Right cardiac atrium (tissue), 5 donors: Measurements from ENCODE around the gene ARID3B. TPM values are rescaled to one million over a fixed set of nuclear protein-coding genes. Genes with fewer than 3 reads are reported as not detected.
A peak's percentile ranks its signal among the peaks of the same experiment; 100 is the strongest.

Experiments used
- ATAC-seq, 2 donors: fragments of 200-7000 bp; cut with Tn5 transposase; one replicate each; pipeline versions ENCODE4 v1.8.0 to v1.9.1; 2020; ENCODE audit warnings: moderate library complexity in 2 of 2, mild to moderate bottlenecking in 1 of 2
- DNase-seq, 3 donors: peaks; one replicate each; pipeline ENCODE4 v3.0.0-alpha.2; 2020
- H3K27ac ChIP-seq: one replicate; pipeline ENCODE4 v1.5.1; 2013; ENCODE audit warnings: mild to moderate bottlenecking, low read length, control low read depth, moderate library complexity
- H3K27me3 ChIP-seq: one replicate; pipeline ENCODE4 v1.6.1; 2013; ENCODE audit not compliant: control insufficient read depth, insufficient read depth
- H3K4me1 ChIP-seq: one replicate; pipeline ENCODE4 v1.6.1; 2013; ENCODE audit warnings: low read length; ENCODE audit not compliant: control insufficient read depth, insufficient read depth
- H3K4me3 ChIP-seq: one replicate; pipeline ENCODE4 v1.5.1; 2013; ENCODE audit warnings: low read length, control low read depth
- H3K9me3 ChIP-seq: one replicate; pipeline ENCODE4 v1.6.1; 2013; ENCODE audit warnings: low read length; ENCODE audit not compliant: control insufficient read depth
- WGBS: extraction: QIAGEN DNeasy Blood & Tissue Kit; methylation state at CpG from one replicate; pipeline ENCODE4 v1.1.7; 2013; 5-methylcytosine and 5-hydroxymethylcytosine counted together
- intact Hi-C, 4 donors: fragments of 100-400 bp; cut with DNase I; formaldehyde crosslinking; loops; one replicate each; pipeline versions ENCODE4 v1.11.0 to v1.14.0; 2022 to 2023
- polyA plus RNA-seq: library from polyadenylated mRNA; stranded (reverse); fragments of 200-250 nt; gene quantifications from one replicate; pipeline ENCODE4 v1.2.3, GENCODE V29; 2013
- total RNA-seq, 4 donors: library from RNA; stranded (reverse); fragmentation: NEBNext Ultra II Directional; extraction: Animal tissue kit (Norgen Biotek cat#: 25700); gene quantifications; one replicate each; pipeline ENCODE4 v1.2.1, GENCODE V29; 2021
- donor health status: healthy with polysubstance abuse.
- donor health status: DM: no; HTN: yes; CAD: no.
- donor health status: DM: no; HTN: no; CAD: no.
- donor health status: DM: no; HTN: yes; CAD: no; lungs with severe emphysema.
- donor health status: DM: yes; HTN: yes; CAD: no.

ARID3B gene
- total and polyA plus RNA-seq, 5 donors = 2.1 to 3.8 (median 2.3) TPM

- ATAC-seq = no peak
- no peak overlapping the region for H3K4me3 ChIP-seq
- no peaks in the 10 kb centered on the region for H3K9me3 ChIP-seq
- no peak for DNase-seq
- intact Hi-C loops = no loop called here
- no peaks in the 10 kb centered on the region for H3K4me1 ChIP-seq
- H3K27ac ChIP-seq = no peak overlapping the region
- H3K27me3 ChIP-seq = no peaks in the 10 kb centered on the region
- WGBS = 87% methylated on average over 11 of the region's 11 CpGs
Observed at GRCh38 chr15:74603789-74604705, 63.0 kb downstream of the ARID3B start.

GRCh38 chr15:74604983-74605794 lies 64.2 kb downstream of the ARID3B start:
- H3K9me3 ChIP-seq = no peaks in the 10 kb centered on the region
- peak in 1 of 3 donors; percentile 43 for DNase-seq
- H3K4me1 ChIP-seq = peaks cover under 1% of the 10 kb centered on the region
- H3K4me3 ChIP-seq = no peak overlapping the region
- ATAC-seq = no peak
- intact Hi-C loops = no loop called here
- 69% methylated on average over 12 of the region's 12 CpGs for WGBS
- H3K27me3 ChIP-seq = no peaks in the 10 kb centered on the region
- no peak overlapping the region for H3K27ac ChIP-seq

- Histone ChIP-seq H3K9me3 (no peaks in the 10 kb centered on the region), H3K4me1 (peaks cover 6% of the 10 kb centered on the region), H3K4me3 (no peak overlapping the region), H3K27ac (no peak overlapping the region), H3K27me3 (no peaks in the 10 kb centered on the region)
- DNase-seq (no peak), ATAC-seq (no peak)
- WGBS = 85% methylated on average over 1 of the region's 1 CpG
- intact Hi-C loops = no loop called here
Observed at GRCh38 chr15:74605795-74606150, 64.8 kb downstream of the ARID3B start.

- Histone ChIP-seq H3K27ac (no peak overlapping the region), H3K27me3 (no peaks in the 10 kb centered on the region), H3K4me3 (no peak overlapping the region), H3K4me1 (peaks cover 6% of the 10 kb centered on the region), H3K9me3 (no peaks in the 10 kb centered on the region)
- 82% methylated on average over 3 of the region's 3 CpGs for WGBS
- intact Hi-C loops = no loop called here
- DNase-seq = peak in 1 of 3 donors; percentile 61
- ATAC-seq = no peak
Observed at GRCh38 chr15:74608786-74609185, 67.8 kb downstream of the ARID3B start.

GRCh38 chr15:74609938-74610301 lies 68.9 kb downstream of the ARID3B start:
- ATAC-seq = no peak
- WGBS = 80% methylated on average over 3 of the region's 3 CpGs
- intact Hi-C loops = loop anchor here in 3 of 4 donors (5.0 to 10.0 kb wide), 3 partner anchors 65 to 145 kb away; partner anchors contain the start of genes ARID3B (in 2 of the 3) and UBL7 (in 1 of the 3)

GRCh38 chr15:74610302-74610951 lies 69.4 kb downstream of the ARID3B start:
- H3K4me3 ChIP-seq = no peak overlapping the region
- intact Hi-C loops = loop anchor here in 3 of 4 donors (5.0 to 10.0 kb wide), 3 partner anchors 66 to 146 kb away; partner anchors contain the start of genes ARID3B (in 2 of the 3) and UBL7 (in 1 of the 3)
- H3K9me3 ChIP-seq = no peaks in the 10 kb centered on the region
- no peak for ATAC-seq
- 43% methylated on average over 7 of the region's 7 CpGs for WGBS
- no peak overlapping the region for H3K27ac ChIP-seq
- H3K4me1 ChIP-seq = peaks cover 6% of the 10 kb centered on the region
- no peaks in the 10 kb centered on the region for H3K27me3 ChIP-seq
- DNase-seq = peak; percentile 44 to 65 (median 64)

More at GRCh38 chr15:74609938-74610301, 68.9 kb downstream of the ARID3B start:
- no peak overlapping the region for H3K27ac ChIP-seq
- no peaks in the 10 kb centered on the region for H3K27me3 ChIP-seq
- H3K9me3 ChIP-seq = no peaks in the 10 kb centered on the region
- peaks cover 6% of the 10 kb centered on the region for H3K4me1 ChIP-seq
- H3K4me3 ChIP-seq = no peak overlapping the region
- peak in 1 of 3 donors; percentile 50 for DNase-seq

- intact Hi-C loops = loop anchor here in 3 of 4 donors (5.0 to 10.0 kb wide), 3 partner anchors 67 to 147 kb away; partner anchors contain the start of genes ARID3B (in 2 of the 3) and UBL7 (in 1 of the 3)
- Histone ChIP-seq H3K27ac (no peak overlapping the region), H3K9me3 (no peaks in the 10 kb centered on the region), H3K4me3 (no peak overlapping the region), H3K27me3 (no peaks in the 10 kb centered on the region), H3K4me1 (peaks cover 6% of the 10 kb centered on the region)
- no peak for ATAC-seq
- DNase-seq = peak in 2 of 3 donors; percentile 58 to 73
- 74% methylated on average over 11 of the region's 11 CpGs for WGBS
Observed at GRCh38 chr15:74611341-74611740, 70.3 kb downstream of the ARID3B start.

- Histone ChIP-seq H3K4me1 (peaks cover 6% of the 10 kb centered on the region), H3K9me3 (no peaks in the 10 kb centered on the region), H3K27me3 (no peaks in the 10 kb centered on the region), H3K27ac (no peak overlapping the region), H3K4me3 (no peak overlapping the region)
- intact Hi-C loops = loop anchor here in 3 of 4 donors (5.0 to 10.0 kb wide), 3 partner anchors 67 to 147 kb away; partner anchors contain the start of genes ARID3B (in 2 of the 3) and UBL7 (in 1 of the 3)
- DNase-seq = no peak
- ATAC-seq = no peak
- WGBS = 88% methylated on average over 6 of the region's 6 CpGs
Observed at GRCh38 chr15:74611834-74612233, 70.8 kb downstream of the ARID3B start.

- 84% methylated on average over 2 of the region's 2 CpGs for WGBS
- Histone ChIP-seq H3K27ac (no peak overlapping the region), H3K4me1 (peaks cover 8% of the 10 kb centered on the region), H3K27me3 (no peaks in the 10 kb centered on the region), H3K9me3 (no peaks in the 10 kb centered on the region), H3K4me3 (no peak overlapping the region)
- intact Hi-C loops = loop anchor here in 3 of 4 donors (5.0 to 10.0 kb wide), 3 partner anchors 68 to 148 kb away; partner anchors contain the start of genes ARID3B (in 2 of the 3) and UBL7 (in 1 of the 3)
- DNase-seq (peak in 1 of 3 donors; percentile 41), ATAC-seq (no peak)
Observed at GRCh38 chr15:74612677-74613076, 71.7 kb downstream of the ARID3B start.
